ELR (cell line): ENCODE data around the gene ELMOD2.
"Not testable (repeated sequence)": the region's sequence is repeated elsewhere in the genome, so short reads cannot be mapped to it uniquely, and the experiment has no call there.

ENCODE experiments used
- DNase-seq: peaks from one replicate; pipeline ENCODE4 v3.0.0-alpha.2; 2015; ENCODE audit warnings: low read depth

Gene ELMOD2, protein sequence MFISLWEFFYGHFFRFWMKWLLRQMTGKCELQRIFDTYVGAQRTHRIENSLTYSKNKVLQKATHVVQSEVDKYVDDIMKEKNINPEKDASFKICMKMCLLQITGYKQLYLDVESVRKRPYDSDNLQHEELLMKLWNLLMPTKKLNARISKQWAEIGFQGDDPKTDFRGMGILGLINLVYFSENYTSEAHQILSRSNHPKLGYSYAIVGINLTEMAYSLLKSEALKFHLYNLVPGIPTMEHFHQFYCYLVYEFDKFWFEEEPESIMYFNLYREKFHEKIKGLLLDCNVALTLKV

GRCh38 chr4:140523857-140524742 lies at the start of gene ELMOD2:
Gene ELMOD2, plus strand, starts transcription at chr4:140524168. Its CDS starts 1,261 bp downstream, at chr4:140525429.
- peak; percentile 97 for DNase-seq

- no peak for DNase-seq
Observed at GRCh38 chr4:140483445-140483844, 40.5 kb upstream of the ELMOD2 start.

GRCh38 chr4:140485939-140486338 lies 38.0 kb upstream of the ELMOD2 start:
- no peak for DNase-seq

DNA sequence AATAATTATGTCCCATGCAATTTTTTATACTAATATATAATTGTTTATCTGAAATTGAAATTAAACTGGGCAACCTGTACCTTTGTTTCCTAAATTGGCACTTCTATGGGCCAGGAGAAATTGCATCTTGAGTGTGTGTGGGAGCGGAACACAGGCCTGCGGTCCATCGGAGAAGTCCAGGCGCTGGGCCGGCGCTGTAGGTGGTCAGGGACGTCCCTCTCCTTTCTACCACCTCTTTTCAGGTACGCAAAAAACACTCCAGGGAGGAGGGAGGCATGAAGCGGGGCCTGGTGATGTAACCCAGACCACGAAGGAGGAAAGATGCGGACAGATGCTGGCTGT lies 26.6 kb upstream of the ELMOD2 start:
- no peak for DNase-seq

- no peak for DNase-seq
Observed at GRCh38 chr4:140497747-140498636, 26.0 kb upstream of the ELMOD2 start, which contains the start of gene MGAT4D. Gene MGAT4D, minus strand, starts transcription at chr4:140498293. Its CDS starts 71 bp downstream, at chr4:140498222.

- DNase-seq = no peak
Observed at GRCh38 chr4:140499391-140499790, 24.6 kb upstream of the ELMOD2 start.

DNA sequence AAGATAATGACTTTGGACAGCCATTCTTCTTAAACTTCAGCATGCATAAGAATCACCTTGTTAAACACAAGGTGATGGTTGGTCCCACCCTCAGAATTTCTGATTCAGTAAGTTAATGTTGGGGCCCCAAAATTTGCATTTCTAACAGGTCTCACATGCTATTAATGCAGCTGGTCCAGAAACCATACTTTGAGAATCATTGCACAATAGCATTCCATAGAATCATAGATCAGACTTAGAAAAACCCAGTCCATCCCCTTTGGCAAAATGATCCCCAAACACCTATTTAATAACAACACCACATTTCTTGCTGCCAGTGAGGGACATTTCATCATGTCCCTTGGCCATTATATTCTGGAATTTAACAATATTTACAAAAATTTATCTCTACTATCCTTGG lies 19.7 kb upstream of the ELMOD2 start:
- no peak for DNase-seq

GRCh38 chr4:140513765-140514164 lies 10.2 kb upstream of the ELMOD2 start:
- DNase-seq = not testable (repeated sequence)

DNA sequence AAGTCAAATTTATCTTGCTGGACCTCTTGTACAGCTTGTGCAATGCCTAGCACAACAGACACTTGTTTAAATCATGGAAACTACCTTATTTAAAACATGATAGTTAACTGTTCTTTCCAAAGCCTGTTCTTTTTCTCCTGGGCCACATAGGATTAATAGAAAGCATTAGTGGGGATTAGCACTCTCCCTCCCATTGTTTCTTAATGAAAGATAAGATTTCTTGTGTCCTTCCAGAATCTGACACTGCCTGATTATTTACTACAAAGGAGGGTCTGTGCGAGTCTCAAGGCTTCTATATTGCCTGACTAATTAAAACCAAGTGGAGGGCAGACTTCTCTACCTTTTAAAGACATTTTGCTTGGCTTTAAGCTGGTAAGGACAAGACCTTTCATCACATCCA lies 8.5 kb upstream of the ELMOD2 start:
- DNase-seq = no peak

DNA sequence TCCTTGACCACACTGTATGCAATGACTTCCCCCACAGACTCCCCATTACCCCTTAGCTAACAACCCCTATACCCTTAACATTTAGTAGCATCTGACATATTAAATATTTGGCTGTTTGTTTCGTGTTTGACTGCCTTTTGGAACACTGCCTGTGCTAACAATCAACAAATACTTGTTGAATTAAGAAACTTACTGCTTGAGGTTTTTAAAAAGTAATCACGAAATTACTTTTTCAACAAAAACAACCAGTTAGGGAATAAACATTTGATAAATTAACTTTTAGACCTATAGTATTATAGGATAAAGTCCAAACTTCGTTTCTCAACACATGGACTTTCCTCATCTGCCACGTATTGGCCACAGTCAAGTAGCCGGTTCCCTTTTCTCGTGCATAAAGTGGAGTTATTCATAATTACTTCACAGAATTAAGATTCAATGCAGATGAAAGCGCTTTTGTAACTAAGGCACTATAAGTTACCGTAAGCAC lies 555 bp upstream of the ELMOD2 start:
- no peak for DNase-seq

- no peak for DNase-seq
Observed at GRCh38 chr4:140529434-140529833, 5.5 kb downstream of the ELMOD2 start.

GRCh38 chr4:140533951-140534480 lies 10.0 kb downstream of the ELMOD2 start:
- DNase-seq = peak; percentile 54

DNA sequence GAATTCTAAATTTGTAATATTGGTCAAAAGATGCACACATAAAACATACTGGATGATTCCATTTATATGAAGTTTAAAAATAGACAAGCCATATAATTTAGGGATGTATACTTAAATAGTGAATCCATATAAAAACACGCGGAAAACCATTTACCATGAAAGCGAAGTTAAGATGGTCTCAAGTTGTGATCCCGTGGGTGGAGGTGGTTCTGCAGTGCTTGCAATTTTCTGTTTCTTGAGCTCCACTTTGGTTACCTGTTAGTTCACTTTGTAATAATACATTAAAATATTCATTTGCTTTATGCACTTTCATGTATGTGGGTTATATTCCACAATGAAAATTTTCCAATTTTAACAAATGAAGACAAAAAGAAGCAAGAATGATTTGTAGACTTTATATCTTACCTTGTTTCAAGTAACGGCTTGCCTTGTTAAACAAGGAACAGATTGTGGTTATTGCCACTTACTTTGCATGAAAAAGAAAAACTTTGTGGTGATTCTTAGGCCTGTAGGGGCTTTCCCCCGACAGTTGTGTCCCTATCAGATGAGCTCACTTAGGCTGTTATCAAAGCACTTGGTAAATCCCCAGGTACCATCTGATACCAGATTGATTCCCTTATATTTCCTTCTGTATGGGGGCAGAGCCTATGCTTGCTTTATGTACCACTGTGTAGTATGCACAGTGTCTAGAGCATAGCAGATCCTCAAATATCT lies 32.6 kb downstream of the ELMOD2 start:
- no peak for DNase-seq

DNA sequence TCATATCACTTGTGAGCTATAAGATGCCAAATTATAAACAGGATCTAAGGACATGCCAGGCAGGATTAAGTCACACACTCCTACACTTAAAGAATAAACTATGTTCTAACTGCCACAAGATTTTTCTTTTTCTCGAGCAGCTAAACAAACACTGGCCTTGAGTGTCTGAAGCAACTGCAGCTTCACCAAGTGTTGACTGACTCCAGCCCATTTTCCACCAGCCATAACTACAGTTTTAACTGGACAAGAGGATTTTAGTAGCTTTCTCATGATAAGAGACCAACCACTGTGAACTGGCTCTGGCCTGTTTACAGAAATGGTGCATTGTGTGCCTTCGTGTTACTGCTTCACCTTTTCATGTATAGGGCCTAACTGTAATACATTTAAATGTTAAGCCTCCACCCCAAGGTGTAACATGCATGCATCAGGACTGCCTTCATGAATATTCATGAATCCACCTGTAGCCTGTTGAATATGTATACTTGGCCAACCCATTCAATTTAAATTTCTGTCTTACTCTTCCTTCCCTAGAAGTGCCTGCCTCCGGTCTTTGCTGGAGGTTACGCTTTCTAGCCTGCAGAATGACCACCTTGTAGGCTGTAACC lies 34.0 kb downstream of the ELMOD2 start:
- no peak for DNase-seq

- DNase-seq = no peak
Observed at GRCh38 chr4:140559696-140560095, 35.7 kb downstream of the ELMOD2 start.

- DNase-seq = no peak
Observed at GRCh38 chr4:140568507-140569306, 44.7 kb downstream of the ELMOD2 start, which contains the start of gene UCP1. Gene UCP1, minus strand, starts transcription at chr4:140568961. Its CDS starts 232 bp downstream, at chr4:140568729.

DNA sequence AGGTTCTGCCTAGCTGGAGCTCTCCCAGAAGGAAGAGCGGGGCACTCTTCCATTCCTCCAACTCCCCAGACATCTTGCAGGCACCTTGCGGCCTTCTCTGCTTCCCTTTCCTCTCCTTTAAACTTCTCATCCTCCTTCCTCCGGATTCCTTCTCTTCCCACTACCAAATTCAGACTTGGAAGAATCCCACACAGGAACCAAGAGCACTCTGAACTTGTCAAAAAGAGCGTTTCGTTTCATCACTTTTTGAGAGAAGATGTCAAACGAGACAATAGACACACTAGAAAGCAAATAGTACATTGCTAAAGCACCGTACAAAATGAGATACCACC lies 45.3 kb downstream of the ELMOD2 start:
- no peak for DNase-seq

DNA sequence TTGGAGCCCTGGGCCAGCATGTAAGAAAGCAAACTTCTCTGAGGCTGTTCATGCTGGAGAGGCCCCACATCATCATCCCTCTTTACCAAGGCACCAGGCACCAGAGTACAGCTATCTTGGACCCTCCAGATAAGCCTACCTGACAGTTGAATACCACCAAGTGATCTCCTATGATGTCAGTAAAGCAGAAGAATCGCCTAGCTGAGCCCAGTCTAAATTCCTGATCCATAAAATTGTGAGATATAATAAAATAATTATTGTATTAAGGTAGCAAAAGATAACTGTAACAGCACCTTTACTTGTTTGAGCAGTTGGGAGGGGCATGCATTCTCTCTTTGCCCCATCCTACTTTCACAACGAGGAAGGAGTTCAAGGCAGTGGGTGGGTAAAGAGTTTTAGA lies 47.7 kb downstream of the ELMOD2 start:
- DNase-seq = no peak

DNA sequence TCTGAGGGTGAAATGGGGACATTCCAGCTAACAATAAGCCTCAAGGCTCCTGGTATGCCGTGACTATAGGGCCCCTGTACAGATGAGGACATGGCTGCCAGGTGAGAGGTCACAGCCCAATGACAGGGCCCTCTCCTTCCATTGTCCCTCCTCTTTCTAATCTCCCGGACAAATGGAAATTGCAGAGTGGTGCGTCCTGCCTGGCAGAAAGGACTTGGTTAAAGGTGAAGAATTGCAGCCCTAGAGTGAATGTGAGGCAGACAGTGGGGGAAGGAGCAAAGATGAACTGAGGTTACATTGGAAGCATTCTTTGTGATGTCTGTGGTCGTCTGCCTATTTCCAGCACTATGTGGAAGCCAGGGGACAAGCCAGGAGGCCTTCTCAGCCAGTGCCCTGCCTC lies 51.5 kb downstream of the ELMOD2 start:
- no peak for DNase-seq

DNA sequence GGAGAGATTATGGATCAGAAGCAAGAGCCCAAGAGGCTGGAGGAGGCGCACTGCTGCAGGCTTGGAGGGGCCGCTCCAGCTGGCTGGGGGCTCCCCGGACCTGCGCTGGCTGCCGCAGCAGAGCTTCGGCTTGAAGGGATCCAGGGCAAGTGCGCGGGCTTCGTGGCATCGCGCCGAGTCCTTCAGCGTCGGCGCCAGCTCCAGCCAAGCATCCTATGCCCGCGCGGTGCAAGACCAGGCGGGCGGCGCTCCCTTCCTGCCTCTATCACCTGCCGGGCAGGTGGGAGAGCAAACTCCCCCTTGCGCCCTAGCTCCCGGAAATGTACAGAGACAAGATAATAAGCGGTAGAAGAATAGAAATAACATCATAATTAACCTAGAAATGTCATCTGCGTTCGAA lies 55.3 kb downstream of the ELMOD2 start:
- DNase-seq = no peak
